Activated T-helper 1 cell treated with anti-CD3 and anti-CD28 coated beads, Interleukin-2, amount 50 U/mL, for 16 hours (primary cell): Measurements from ENCODE around the gene ATP6V0B.

Experiments
- DNase-seq, 2 donors: peaks; one replicate each; pipeline ENCODE4 v3.0.0-alpha.2; 2020; ENCODE audit warnings: low read depth in 1 of 2, low spot score in 1 of 2

The ATP6V0B gene

DNA sequence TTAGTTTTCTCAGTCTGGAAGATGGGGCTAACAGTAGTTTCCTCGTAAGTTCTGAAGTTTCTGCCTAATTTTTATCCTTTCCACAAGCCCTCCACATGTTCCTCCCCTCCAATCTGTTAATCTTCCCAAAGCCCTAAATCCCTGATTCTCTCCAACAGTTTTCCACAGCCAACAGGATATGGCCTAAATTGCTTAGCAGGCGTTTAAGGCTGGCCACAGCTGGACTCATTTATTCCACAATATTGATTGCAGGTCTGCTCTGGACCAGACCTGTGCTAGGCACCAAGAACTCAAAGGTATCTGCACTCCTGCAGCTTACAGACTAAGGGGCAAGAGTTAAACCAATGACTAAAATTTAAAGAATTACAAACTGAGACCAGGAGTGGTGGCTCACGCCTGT lies 52.6 kb downstream of the ATP6V0B start:
- DNase-seq = no peak
